OCI-LY1 (cell line): Measurements from ENCODE around the gene C1orf56.

ENCODE experiments used
- EZH2 ChIP-seq: fragments of 200-600 bp; sonication (generic), shearing (Covaris generic); IDR thresholded peaks from 2 replicates; pipeline ENCODE4 v1.8.0; 2017; ENCODE audit warnings: borderline replicate concordance, mixed run types, mild to moderate bottlenecking, antibody characterized with exemption, low read length, moderate library complexity, mixed read lengths
- TF ChIP-seq, protein P1 (sequence below): fragments of 200-600 bp; sonication (generic), shearing (Covaris generic); IDR thresholded peaks from 2 replicates; pipeline ENCODE4 v1.5.1; 2017; ENCODE audit warnings: mild to moderate bottlenecking, antibody characterized with exemption, low read length, moderate library complexity, mixed read lengths

DNA sequence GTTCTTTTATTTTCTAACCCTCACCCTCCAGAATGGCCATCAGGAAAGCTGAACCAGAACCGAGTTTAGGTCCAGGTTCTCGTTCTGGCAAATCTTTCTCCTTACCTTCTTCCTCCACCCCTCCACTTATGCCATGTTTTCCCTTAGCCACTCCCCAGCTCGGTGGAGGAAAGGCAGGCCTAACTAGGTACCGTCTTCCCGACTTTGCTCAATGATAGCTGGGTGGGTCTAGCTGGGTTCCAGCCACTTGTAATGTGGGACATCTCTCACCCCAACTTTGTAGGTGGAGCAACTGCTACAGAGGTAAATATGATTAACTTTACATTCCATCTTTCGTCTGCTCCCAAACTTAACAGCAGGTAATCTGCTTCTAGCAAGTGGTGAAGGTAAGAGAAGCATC lies 10.5 kb upstream of the C1orf56 start:
- TF ChIP-seq, protein P1, sequence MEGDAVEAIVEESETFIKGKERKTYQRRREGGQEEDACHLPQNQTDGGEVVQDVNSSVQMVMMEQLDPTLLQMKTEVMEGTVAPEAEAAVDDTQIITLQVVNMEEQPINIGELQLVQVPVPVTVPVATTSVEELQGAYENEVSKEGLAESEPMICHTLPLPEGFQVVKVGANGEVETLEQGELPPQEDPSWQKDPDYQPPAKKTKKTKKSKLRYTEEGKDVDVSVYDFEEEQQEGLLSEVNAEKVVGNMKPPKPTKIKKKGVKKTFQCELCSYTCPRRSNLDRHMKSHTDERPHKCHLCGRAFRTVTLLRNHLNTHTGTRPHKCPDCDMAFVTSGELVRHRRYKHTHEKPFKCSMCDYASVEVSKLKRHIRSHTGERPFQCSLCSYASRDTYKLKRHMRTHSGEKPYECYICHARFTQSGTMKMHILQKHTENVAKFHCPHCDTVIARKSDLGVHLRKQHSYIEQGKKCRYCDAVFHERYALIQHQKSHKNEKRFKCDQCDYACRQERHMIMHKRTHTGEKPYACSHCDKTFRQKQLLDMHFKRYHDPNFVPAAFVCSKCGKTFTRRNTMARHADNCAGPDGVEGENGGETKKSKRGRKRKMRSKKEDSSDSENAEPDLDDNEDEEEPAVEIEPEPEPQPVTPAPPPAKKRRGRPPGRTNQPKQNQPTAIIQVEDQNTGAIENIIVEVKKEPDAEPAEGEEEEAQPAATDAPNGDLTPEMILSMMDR: no peak
- TF ChIP-seq EZH2: no peak
